ENCODE results near the gene SPX. TPM values are rescaled to one million over a fixed set of nuclear protein-coding genes. Genes with fewer than 3 reads are reported as not detected.

SPX gene
- polyA plus RNA-seq, 2 of the 4 experiments (the other 2 are of a cell fraction): 2.9 to 39.8 TPM

DNA sequence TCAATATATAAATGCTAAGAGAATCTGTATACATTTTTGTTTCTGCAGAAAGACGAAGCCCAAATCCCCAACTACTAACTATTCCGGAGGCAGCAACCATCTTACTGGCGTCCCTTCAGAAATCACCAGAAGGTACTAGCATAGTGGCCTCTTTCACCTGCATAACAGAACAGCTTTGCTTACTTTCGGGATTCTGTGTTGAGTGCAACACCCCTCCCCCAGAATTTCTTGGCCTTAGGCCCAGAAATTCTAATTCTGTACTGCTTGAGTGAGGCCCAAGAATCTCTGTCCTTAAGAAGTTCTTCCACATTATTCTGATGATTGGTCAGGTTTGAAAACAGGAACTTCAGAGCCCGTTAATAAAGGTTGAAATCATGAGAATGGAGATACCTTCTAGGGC lies 2.9 kb downstream of the SPX start:
- CTCF ChIA-PET: interaction anchor here (1.4 kb wide), 2 partner anchors 9 to 18 kb away, joined by 3 to 4 read pairs; no protein-coding TSS in a partner anchor
- peaks cover 28% of the 10 kb centered on the region for H3K4me1 ChIP-seq
- TF ChIP-seq HEYL (CRISPR knock-in tag; IDR thresholded peaks at IDR 0.05) (no peak), MAFK (IDR thresholded peaks at IDR 0.05; ENCODE audit: partially characterized antibody) (no peak), MYC (IDR thresholded peaks at IDR 0.05; ENCODE audit: borderline replicate concordance, low read length) (no peak), GATA3 (IDR thresholded peaks at IDR 0.05; ENCODE audit: borderline replicate concordance) (no peak)
- TF ChIP-seq, protein P1, sequence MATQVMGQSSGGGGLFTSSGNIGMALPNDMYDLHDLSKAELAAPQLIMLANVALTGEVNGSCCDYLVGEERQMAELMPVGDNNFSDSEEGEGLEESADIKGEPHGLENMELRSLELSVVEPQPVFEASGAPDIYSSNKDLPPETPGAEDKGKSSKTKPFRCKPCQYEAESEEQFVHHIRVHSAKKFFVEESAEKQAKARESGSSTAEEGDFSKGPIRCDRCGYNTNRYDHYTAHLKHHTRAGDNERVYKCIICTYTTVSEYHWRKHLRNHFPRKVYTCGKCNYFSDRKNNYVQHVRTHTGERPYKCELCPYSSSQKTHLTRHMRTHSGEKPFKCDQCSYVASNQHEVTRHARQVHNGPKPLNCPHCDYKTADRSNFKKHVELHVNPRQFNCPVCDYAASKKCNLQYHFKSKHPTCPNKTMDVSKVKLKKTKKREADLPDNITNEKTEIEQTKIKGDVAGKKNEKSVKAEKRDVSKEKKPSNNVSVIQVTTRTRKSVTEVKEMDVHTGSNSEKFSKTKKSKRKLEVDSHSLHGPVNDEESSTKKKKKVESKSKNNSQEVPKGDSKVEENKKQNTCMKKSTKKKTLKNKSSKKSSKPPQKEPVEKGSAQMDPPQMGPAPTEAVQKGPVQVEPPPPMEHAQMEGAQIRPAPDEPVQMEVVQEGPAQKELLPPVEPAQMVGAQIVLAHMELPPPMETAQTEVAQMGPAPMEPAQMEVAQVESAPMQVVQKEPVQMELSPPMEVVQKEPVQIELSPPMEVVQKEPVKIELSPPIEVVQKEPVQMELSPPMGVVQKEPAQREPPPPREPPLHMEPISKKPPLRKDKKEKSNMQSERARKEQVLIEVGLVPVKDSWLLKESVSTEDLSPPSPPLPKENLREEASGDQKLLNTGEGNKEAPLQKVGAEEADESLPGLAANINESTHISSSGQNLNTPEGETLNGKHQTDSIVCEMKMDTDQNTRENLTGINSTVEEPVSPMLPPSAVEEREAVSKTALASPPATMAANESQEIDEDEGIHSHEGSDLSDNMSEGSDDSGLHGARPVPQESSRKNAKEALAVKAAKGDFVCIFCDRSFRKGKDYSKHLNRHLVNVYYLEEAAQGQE (IDR thresholded peaks at IDR 0.05): no peak
- TF ChIP-seq, protein P2, sequence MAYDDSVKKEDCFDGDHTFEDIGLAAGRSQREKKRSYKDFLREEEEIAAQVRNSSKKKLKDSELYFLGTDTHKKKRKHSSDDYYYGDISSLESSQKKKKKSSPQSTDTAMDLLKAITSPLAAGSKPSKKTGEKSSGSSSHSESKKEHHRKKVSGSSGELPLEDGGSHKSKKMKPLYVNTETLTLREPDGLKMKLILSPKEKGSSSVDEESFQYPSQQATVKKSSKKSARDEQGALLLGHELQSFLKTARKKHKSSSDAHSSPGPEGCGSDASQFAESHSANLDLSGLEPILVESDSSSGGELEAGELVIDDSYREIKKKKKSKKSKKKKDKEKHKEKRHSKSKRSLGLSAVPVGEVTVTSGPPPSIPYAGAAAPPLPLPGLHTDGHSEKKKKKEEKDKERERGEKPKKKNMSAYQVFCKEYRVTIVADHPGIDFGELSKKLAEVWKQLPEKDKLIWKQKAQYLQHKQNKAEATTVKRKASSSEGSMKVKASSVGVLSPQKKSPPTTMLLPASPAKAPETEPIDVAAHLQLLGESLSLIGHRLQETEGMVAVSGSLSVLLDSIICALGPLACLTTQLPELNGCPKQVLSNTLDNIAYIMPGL (CRISPR knock-in tag; IDR thresholded peaks at IDR 0.05; ENCODE audit: borderline replicate concordance): no peak
- TF ChIP-seq, protein P3, sequence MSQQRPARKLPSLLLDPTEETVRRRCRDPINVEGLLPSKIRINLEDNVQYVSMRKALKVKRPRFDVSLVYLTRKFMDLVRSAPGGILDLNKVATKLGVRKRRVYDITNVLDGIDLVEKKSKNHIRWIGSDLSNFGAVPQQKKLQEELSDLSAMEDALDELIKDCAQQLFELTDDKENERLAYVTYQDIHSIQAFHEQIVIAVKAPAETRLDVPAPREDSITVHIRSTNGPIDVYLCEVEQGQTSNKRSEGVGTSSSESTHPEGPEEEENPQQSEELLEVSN (IDR thresholded peaks at IDR 0.05; ENCODE audit: borderline replicate concordance, low read depth): no peak
- H3K9me3 ChIP-seq: 0 out of 3 replicates have a peak, but pooled peaks cover 2% of the 10 kb centered on the region
- H3K27ac ChIP-seq: no peak overlapping the region
- POLR2A ChIA-PET: interaction anchor here (0.6 kb wide), 1 partner anchor 20 kb away, joined by 3 read pairs; no protein-coding TSS in a partner anchor
- 91% methylated on average over 5 of the region's 5 CpGs for WGBS (ENCODE audit: missing lambda C conversion rate)
- H3K4me3 ChIP-seq: no peak overlapping the region
- no peak for FAIRE-seq
- no peak for ATAC-seq
- H3K4me2 ChIP-seq: peak overlapping the region; percentile 67; the same call in 1 of the 3 replicates
- DNase-seq (ENCODE audit: low read depth in 1 of 2, low spot score in 1 of 2): no peak

DNA sequence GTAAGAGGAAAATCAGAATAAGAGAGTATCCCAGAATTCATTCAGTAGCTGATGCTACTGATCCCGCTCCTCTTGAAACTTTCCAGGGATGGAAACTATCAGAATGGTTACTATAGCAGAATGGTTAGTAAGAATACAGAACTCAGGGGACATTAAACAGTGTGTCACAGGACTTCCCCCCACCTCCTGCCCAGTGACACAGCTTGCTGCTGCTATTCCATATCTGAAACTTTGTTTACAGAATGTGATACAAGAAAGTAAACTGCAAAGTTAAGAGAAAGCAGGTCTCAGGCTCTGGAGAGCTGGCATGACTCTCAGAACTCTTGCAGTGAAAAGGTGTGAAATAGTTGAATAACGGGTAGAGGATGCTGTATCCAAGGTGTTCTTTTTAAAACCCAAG lies 3.4 kb downstream of the SPX start:
- Histone ChIP-seq H3K9me3 (0 out of 3 replicates have a peak, but pooled peaks cover under 1% of the 10 kb centered on the region), H3K4me3 (no peak overlapping the region), H3K4me2 (no peak overlapping the region), H3K4me1 (peaks cover 28% of the 10 kb centered on the region), H3K27ac (no peak overlapping the region)
- WGBS (ENCODE audit: missing lambda C conversion rate): 93% methylated on average over 2 of the region's 2 CpGs
- FAIRE-seq: no peak
- POLR2A ChIA-PET: no interaction called here
- no peak for DNase-seq (ENCODE audit: low read depth in 1 of 2, low spot score in 1 of 2)
- TF ChIP-seq, protein P4, sequence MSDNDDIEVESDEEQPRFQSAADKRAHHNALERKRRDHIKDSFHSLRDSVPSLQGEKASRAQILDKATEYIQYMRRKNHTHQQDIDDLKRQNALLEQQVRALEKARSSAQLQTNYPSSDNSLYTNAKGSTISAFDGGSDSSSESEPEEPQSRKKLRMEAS (IDR thresholded peaks at IDR 0.05): no peak
- TF ChIP-seq EHF (CRISPR knock-in tag; IDR thresholded peaks at IDR 0.05) (no peak), POLR2A (IDR thresholded peaks at IDR 0.05; ENCODE audit: low read length) (no peak), EHMT2 (IDR thresholded peaks at IDR 0.05; ENCODE audit: low read depth) (no peak), RARB (CRISPR knock-in tag; IDR thresholded peaks at IDR 0.05) (no peak), CBX2 (IDR thresholded peaks at IDR 0.05; ENCODE audit: borderline replicate concordance, low read depth) (no peak), FOSL2 (IDR thresholded peaks at IDR 0.05) (no peak), FOSL2 (CRISPR knock-in tag; IDR thresholded peaks at IDR 0.05) (no peak), NFE2L2 (conservative IDR thresholded peaks at IDR 0.05; ENCODE audit: low read length) (no peak), ZFP36 (IDR thresholded peaks at IDR 0.05; ENCODE audit: borderline replicate concordance, partially characterized antibody) (no peak), TP53 (CRISPR knock-in tag; IDR thresholded peaks at IDR 0.05) (no peak), BHLHE40 (IDR thresholded peaks at IDR 0.05; ENCODE audit: low read depth, low read length) (no peak), HOXB13 (CRISPR knock-in tag; IDR thresholded peaks at IDR 0.05; ENCODE audit: low read depth) (no peak), NR3C1 (IDR thresholded peaks at IDR 0.05) (no peak), HDAC2 (IDR thresholded peaks at IDR 0.05) (no peak), NPAS2 (CRISPR knock-in tag; IDR thresholded peaks at IDR 0.05; ENCODE audit: borderline replicate concordance) (no peak)
- TF ChIP-seq, protein P5, sequence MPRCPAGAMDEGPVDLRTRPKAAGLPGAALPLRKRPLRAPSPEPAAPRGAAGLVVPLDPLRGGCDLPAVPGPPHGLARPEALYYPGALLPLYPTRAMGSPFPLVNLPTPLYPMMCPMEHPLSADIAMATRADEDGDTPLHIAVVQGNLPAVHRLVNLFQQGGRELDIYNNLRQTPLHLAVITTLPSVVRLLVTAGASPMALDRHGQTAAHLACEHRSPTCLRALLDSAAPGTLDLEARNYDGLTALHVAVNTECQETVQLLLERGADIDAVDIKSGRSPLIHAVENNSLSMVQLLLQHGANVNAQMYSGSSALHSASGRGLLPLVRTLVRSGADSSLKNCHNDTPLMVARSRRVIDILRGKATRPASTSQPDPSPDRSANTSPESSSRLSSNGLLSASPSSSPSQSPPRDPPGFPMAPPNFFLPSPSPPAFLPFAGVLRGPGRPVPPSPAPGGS (IDR thresholded peaks at IDR 0.05): no peak
- TF ChIP-seq, protein P1 (IDR thresholded peaks at IDR 0.05): no peak
- TF ChIP-seq, protein P6, sequence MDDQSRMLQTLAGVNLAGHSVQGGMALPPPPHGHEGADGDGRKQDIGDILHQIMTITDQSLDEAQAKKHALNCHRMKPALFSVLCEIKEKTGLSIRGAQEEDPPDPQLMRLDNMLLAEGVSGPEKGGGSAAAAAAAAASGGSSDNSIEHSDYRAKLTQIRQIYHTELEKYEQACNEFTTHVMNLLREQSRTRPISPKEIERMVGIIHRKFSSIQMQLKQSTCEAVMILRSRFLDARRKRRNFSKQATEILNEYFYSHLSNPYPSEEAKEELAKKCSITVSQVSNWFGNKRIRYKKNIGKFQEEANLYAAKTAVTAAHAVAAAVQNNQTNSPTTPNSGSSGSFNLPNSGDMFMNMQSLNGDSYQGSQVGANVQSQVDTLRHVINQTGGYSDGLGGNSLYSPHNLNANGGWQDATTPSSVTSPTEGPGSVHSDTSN (IDR thresholded peaks at IDR 0.05): no peak
- no peak for ATAC-seq
- CTCF ChIA-PET: interaction anchor here (1.4 kb wide), 1 partner anchor 8 kb away, joined by 3 read pairs; no protein-coding TSS in a partner anchor
